DOHH2 (cell line): ENCODE results near the gene GAB3.

Source experiments
- H3F3A ChIP-seq: fragments of 200-600 bp; sonication (generic), shearing (Covaris generic); 2 replicates; pipeline ENCODE4 v1.6.0; 2016; ENCODE audit warnings: antibody characterized with exemption, mild to moderate bottlenecking; ENCODE audit not compliant: control insufficient read depth, insufficient read depth
- H3K27ac ChIP-seq: fragments of 200-600 bp; sonication (generic); 2 replicates; pipeline ENCODE4 v1.5.1; 2014; ENCODE audit warnings: low read depth, mild to moderate bottlenecking, low read length, moderate library complexity
- H3K27me3 ChIP-seq: fragments of 200-600 bp; sonication (generic); 2 replicates; pipeline ENCODE4 v1.6.1; 2014; ENCODE audit warnings: mild to moderate bottlenecking, low read length, mixed read lengths; ENCODE audit not compliant: control insufficient read depth
- H3K36me3 ChIP-seq: fragments of 200-600 bp; sonication (generic); 2 replicates; pipeline ENCODE4 v1.6.1; 2014; ENCODE audit warnings: mild to moderate bottlenecking, low read length, moderate library complexity, mixed read lengths; ENCODE audit not compliant: control insufficient read depth
- H3K4me1 ChIP-seq: fragments of 200-600 bp; sonication (generic); 2 replicates; pipeline ENCODE4 v1.6.1; 2014; ENCODE audit warnings: mild to moderate bottlenecking, low read length, mixed read lengths; ENCODE audit not compliant: control insufficient read depth
- H3K4me2 ChIP-seq: fragments of 200-600 bp; sonication (generic); 2 replicates; pipeline ENCODE4 v1.6.0; 2014; ENCODE audit warnings: mild to moderate bottlenecking, low read length, moderate library complexity
- H3K4me3 ChIP-seq: fragments of 200-600 bp; sonication (generic); 2 replicates; pipeline ENCODE4 v1.5.1; 2014; ENCODE audit warnings: mild to moderate bottlenecking, low read length, mixed read lengths
- H3K79me2 ChIP-seq: fragments of 200-600 bp; sonication (generic); 2 replicates; pipeline ENCODE4 v1.6.1; 2014; ENCODE audit warnings: mild to moderate bottlenecking, low read length, mixed read lengths; ENCODE audit not compliant: control insufficient read depth
- H3K9me2 ChIP-seq: fragments of 200-600 bp; sonication (generic); replicated peaks from 2 replicates; pipeline ENCODE4 v1.6.1; 2014; ENCODE audit warnings: mild to moderate bottlenecking, low read length, mixed read lengths; ENCODE audit not compliant: control insufficient read depth
- H3K9me3 ChIP-seq: fragments of 200-600 bp; sonication (generic); 2 replicates; pipeline ENCODE4 v1.6.1; 2014; ENCODE audit warnings: antibody characterized with exemption, low read length, mixed read lengths; ENCODE audit not compliant: control insufficient read depth, insufficient read depth
- H4K20me1 ChIP-seq: fragments of 200-600 bp; sonication (generic); 2 replicates; pipeline ENCODE4 v1.6.0; 2014; ENCODE audit warnings: low read depth, mild to moderate bottlenecking, antibody characterized with exemption, low read length, moderate library complexity; ENCODE audit not compliant: control insufficient read depth, insufficient read depth
- CTCF ChIP-seq: fragments of 200-600 bp; sonication (generic); IDR thresholded peaks from one replicate; pipeline ENCODE4 v1.5.1; 2014; ENCODE audit warnings: antibody characterized with exemption, mild to moderate bottlenecking, low read depth, low read length; ENCODE audit not compliant: poor library complexity, severe bottlenecking
- EZH2phosphoT487 ChIP-seq: fragments of 200-600 bp; sonication (generic); IDR thresholded peaks from 2 replicates; pipeline ENCODE4 v1.6.1; 2017; ENCODE audit warnings: borderline replicate concordance, mild to moderate bottlenecking, antibody characterized with exemption, low read length, moderate library complexity, mixed read lengths

Gene GAB3

DNA sequence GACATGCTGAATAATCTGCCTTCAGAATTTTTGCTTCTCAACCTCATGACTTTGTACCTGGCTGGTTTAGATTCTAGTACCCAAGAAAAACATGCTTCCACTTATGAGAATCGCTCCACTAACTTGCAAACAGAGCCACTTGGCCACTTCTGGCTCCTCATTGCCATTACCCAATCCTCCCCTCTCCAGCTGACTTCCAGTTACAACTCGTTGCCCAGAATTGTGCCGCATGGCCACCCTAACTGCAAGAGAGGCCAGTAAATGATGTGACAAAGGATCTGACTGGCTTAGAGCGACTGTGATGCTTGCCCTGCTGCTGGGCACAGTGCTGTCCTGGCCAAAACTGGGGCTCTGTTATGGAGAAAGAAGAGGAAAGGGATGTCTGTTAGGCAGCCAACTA is 7.8 kb upstream of the GAB3 start:
- peaks cover 20% of the 10 kb centered on the region for H3K4me1 ChIP-seq
- no peak overlapping the region for H3K27ac ChIP-seq
- H3K9me3 ChIP-seq = no peaks in the 10 kb centered on the region
- H3K79me2 ChIP-seq = peaks cover 11% of the 10 kb centered on the region
- H3K4me3 ChIP-seq = no peak overlapping the region
- H3K9me2 ChIP-seq = no peaks in the 10 kb centered on the region
- H3F3A ChIP-seq = no peaks in the 10 kb centered on the region
- no peaks in the 10 kb centered on the region for H4K20me1 ChIP-seq
- no peaks in the 10 kb centered on the region for H3K27me3 ChIP-seq
- peaks cover 9% of the 10 kb centered on the region for H3K36me3 ChIP-seq
- no peak overlapping the region for H3K4me2 ChIP-seq
- no peak for TF ChIP-seq CTCF
- no peak for TF ChIP-seq EZH2phosphoT487

GRCh38 chrX:154751669-154752271 is 893 bp upstream of the GAB3 start:
- peak overlapping the region; percentile 65 for H3K4me3 ChIP-seq

GRCh38 chrX:154751203-154751668 is 359 bp upstream of the GAB3 start:
- TF ChIP-seq CTCF = no peak
- TF ChIP-seq EZH2phosphoT487 = no peak
- Histone ChIP-seq H3K27ac (peak overlapping the region; percentile 15; the same call in 1 of the 2 replicates), H3F3A (no peaks in the 10 kb centered on the region), H4K20me1 (no peaks in the 10 kb centered on the region), H3K79me2 (no peaks in the 10 kb centered on the region; the same call in 1 of the 2 replicates), H3K27me3 (no peaks in the 10 kb centered on the region), H3K4me2 (peak overlapping the region; percentile 68), H3K4me1 (peaks cover 50% of the 10 kb centered on the region), H3K4me3 (peak overlapping the region; percentile 65), H3K9me2 (no peaks in the 10 kb centered on the region), H3K36me3 (no peaks in the 10 kb centered on the region), H3K9me3 (no peaks in the 10 kb centered on the region)

More at GRCh38 chrX:154751669-154752271, 893 bp upstream of the GAB3 start:
- H3K4me2 ChIP-seq = peak overlapping the region; percentile 68
- H3K36me3 ChIP-seq = no peaks in the 10 kb centered on the region
- H3K4me1 ChIP-seq = peaks cover 50% of the 10 kb centered on the region
- no peaks in the 10 kb centered on the region for H3K9me3 ChIP-seq
- H3K9me2 ChIP-seq = no peaks in the 10 kb centered on the region
- H3K27me3 ChIP-seq = no peaks in the 10 kb centered on the region
- no peaks in the 10 kb centered on the region for H3K79me2 ChIP-seq
- H4K20me1 ChIP-seq = no peaks in the 10 kb centered on the region
- H3K27ac ChIP-seq = peak overlapping the region; percentile 15; the same call in 1 of the 2 replicates
- H3F3A ChIP-seq = no peaks in the 10 kb centered on the region
- TF ChIP-seq EZH2phosphoT487 = no peak
- no peak for TF ChIP-seq CTCF
